Small intestine (tissue), 7 donors: ENCODE measurements around the gene NBEAL2. TPM values are rescaled to one million over a fixed set of nuclear protein-coding genes. Genes with fewer than 3 reads are reported as not detected.

Experiments
- DNase-seq, 2 donors: peaks; one replicate each; pipeline versions ENCODE4 v3.0.0 to v3.0.0-alpha.2; 2013
- FAIRE-seq: peaks from 2 replicates; lab custom pipeline; 2012; peaks lifted over from hg19 to GRCh38; lab: Jason Lieb, UNC
- H3K27ac ChIP-seq, 3 donors: one replicate each; pipeline ENCODE4 v1.5.1; 2013; ENCODE audit warnings: low read length in 2 of 3, mild to moderate bottlenecking in 2 of 3, control low read depth in 1 of 3, inconsistent platforms in 1 of 3, low read depth in 1 of 3, moderate library complexity in 1 of 3
- H3K27me3 ChIP-seq, 3 donors: one replicate each; pipeline ENCODE4 v1.6.1; 2013; ENCODE audit warnings: low read length in 3 of 3, inconsistent platforms in 1 of 3; ENCODE audit not compliant: control insufficient read depth in 3 of 3, insufficient read depth in 3 of 3
- H3K36me3 ChIP-seq, 3 donors: one replicate each; pipeline ENCODE4 v1.6.1; 2013; ENCODE audit warnings: low read length in 3 of 3, inconsistent platforms in 1 of 3, low read depth in 1 of 3, mild to moderate bottlenecking in 1 of 3, moderate library complexity in 1 of 3; ENCODE audit not compliant: control insufficient read depth in 3 of 3, insufficient read depth in 2 of 3
- H3K4me1 ChIP-seq, 3 donors: one replicate each; pipeline ENCODE4 v1.6.1; 2013; ENCODE audit warnings: low read length in 2 of 3, inconsistent platforms in 1 of 3, low read depth in 1 of 3, mild to moderate bottlenecking in 1 of 3, moderate library complexity in 1 of 3; ENCODE audit not compliant: control insufficient read depth in 3 of 3, insufficient read depth in 2 of 3
- H3K4me3 ChIP-seq, 3 donors: one replicate each; pipeline ENCODE4 v1.5.1; 2013; ENCODE audit warnings: low read length in 3 of 3, control low read depth in 1 of 3, inconsistent platforms in 1 of 3, low read depth in 1 of 3, mild to moderate bottlenecking in 1 of 3, moderate library complexity in 1 of 3
- H3K9me3 ChIP-seq, 2 donors: one replicate each; pipeline ENCODE4 v1.6.1; 2013; ENCODE audit warnings: low read depth in 1 of 2, low read length in 1 of 2; ENCODE audit not compliant: control insufficient read depth in 2 of 2, insufficient read depth in 1 of 2
- WGBS, 3 donors: extraction: QIAGEN DNeasy Blood & Tissue Kit; methylation state at CpG; one replicate each; pipeline ENCODE4 v1.1.7; 2013; 5-methylcytosine and 5-hydroxymethylcytosine counted together
- polyA plus RNA-seq, 4 donors: library from polyadenylated mRNA; stranded (reverse) in 3 of 4; unstranded in 1 of 4; fragments of 200-250 nt in 3 of 4; fragments of 120-200 nt in 1 of 4; gene quantifications; one replicate each; pipeline versions ENCODE4 v1.2.1 to v1.2.3, GENCODE V29; 2013
- donor health status: healthy with polysubstance abuse.
- donor health status: control.
- donor health status: control.
- donor health status: Bipolar disorder and iron deficiency.
- donor health status: healthy.

Gene NBEAL2
- polyA plus RNA-seq, 4 donors = 32.7 to 55.9 (median 44.5) TPM

DNA sequence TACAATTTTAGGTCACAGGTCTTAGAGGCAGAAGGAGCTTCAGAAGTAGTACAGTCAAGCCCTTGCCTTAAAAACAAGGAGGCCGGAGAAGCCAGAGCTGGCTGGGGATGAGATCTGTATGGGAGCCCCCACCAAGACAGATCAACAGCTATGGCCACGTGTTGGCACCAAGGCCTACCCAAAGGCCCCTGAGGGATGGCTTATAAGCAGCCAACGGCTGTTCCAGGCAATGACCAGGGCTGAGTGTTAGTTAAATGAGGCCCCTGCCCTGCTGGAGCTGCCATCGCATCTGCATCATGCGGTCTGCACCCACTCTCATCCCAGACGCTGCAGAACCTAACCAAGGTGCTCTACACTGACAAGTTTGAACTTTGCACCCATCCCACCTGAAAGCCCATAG is 46.2 kb upstream of the NBEAL2 start:
- no peak overlapping the region for H3K4me3 ChIP-seq
- no peak for FAIRE-seq
- 58 to 73% (median 63%) methylated on average over 6 of the region's 6 CpGs for WGBS, 3 donors
- no peaks in the 10 kb centered on the region for H3K27me3 ChIP-seq
- peaks cover 0 to 2% of the 10 kb centered on the region in 2 donors for H3K9me3 ChIP-seq
- H3K27ac ChIP-seq = peak overlapping the region; percentile 69 to 88 (median 84)
- peaks cover 0 to 80% (median 2%) of the 10 kb centered on the region in 3 donors for H3K36me3 ChIP-seq
- DNase-seq = no peak
- H3K4me1 ChIP-seq = peaks cover 42 to 85% (median 48%) of the 10 kb centered on the region in 3 donors

GRCh38 chr3:46934072-46934471 is 45.4 kb upstream of the NBEAL2 start:
- Histone ChIP-seq H3K27ac (peak overlapping the region in 2 of 3 donors; percentile 84 to 89), H3K4me3 (no peak overlapping the region), H3K4me1 (peaks cover 42 to 92% (median 48%) of the 10 kb centered on the region in 3 donors), H3K27me3 (no peaks in the 10 kb centered on the region), H3K36me3 (peaks cover 0 to 83% (median 2%) of the 10 kb centered on the region in 3 donors), H3K9me3 (no peaks in the 10 kb centered on the region)
- FAIRE-seq = no peak
- 50 to 53% (median 51%) methylated on average over 2 of the region's 2 CpGs for WGBS, 3 donors
- no peak for DNase-seq

- Histone ChIP-seq H3K36me3 (peaks cover 0 to 84% (median 2%) of the 10 kb centered on the region in 3 donors), H3K9me3 (no peaks in the 10 kb centered on the region), H3K4me1 (peaks cover 43 to 97% (median 48%) of the 10 kb centered on the region in 3 donors), H3K27me3 (no peaks in the 10 kb centered on the region), H3K27ac (peak overlapping the region; percentile 64 to 89 (median 84)), H3K4me3 (no peak overlapping the region)
- 62 to 76% (median 70%) methylated on average over 8 of the region's 8 CpGs for WGBS, 3 donors
- no peak for FAIRE-seq
- DNase-seq = no peak
These were observed 44.8 kb upstream of the NBEAL2 start for GRCh38 chr3:46934498-46935167.

DNA sequence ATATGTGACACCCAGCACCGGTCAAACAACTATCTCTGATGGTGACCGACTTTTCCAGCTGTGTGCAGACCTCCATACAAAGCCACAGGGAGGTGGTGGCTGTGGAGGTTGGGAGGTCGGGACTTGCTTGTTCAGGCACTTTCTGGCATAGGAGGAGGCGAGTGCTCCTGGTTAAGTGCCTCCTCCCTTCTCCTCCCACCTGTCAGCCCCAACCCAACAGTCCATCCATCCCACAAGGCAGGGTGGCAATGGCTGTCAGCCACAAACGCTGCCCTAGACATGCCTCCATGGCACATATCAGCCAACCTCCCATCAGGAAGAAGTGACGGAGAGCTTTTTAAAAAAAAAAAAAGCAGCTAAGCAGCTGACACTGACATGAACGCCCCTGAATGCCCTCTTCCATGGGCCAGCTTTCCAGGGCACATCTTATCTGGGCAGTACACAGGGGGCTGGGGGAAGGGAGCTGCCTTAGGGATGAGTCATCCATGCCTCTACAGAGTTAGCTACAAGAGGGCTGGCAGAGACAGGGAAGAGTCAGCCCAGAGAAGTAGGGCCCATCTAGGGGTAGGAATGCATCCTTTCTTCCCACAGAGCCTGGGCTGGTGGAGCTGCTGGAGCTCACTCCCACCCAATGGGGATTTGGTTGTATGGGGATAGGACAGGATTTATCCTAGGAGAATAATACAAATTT is 44.2 kb upstream of the NBEAL2 start:
- Histone ChIP-seq H3K36me3 (peaks cover 0 to 87% (median 4%) of the 10 kb centered on the region in 3 donors), H3K4me1 (peaks cover 42 to 100% (median 48%) of the 10 kb centered on the region in 3 donors), H3K9me3 (no peaks in the 10 kb centered on the region), H3K4me3 (no peak overlapping the region), H3K27ac (peak overlapping the region; percentile 64 to 89 (median 84)), H3K27me3 (no peaks in the 10 kb centered on the region)
- FAIRE-seq = no peak
- DNase-seq = peak; percentile 93
- WGBS, 3 donors = 46 to 67% (median 59%) methylated on average over 7 of the region's 7 CpGs

GRCh38 chr3:46935989-46936558 is 43.4 kb upstream of the NBEAL2 start:
- FAIRE-seq (no peak), DNase-seq (no peak)
- H3K4me1 ChIP-seq = peaks cover 35 to 100% (median 41%) of the 10 kb centered on the region in 3 donors
- WGBS, 3 donors = 77 to 78% (median 78%) methylated on average over 7 of the region's 7 CpGs
- H3K27ac ChIP-seq = peak overlapping the region; percentile 60 to 89 (median 67)
- H3K4me3 ChIP-seq = no peak overlapping the region
- H3K9me3 ChIP-seq = no peaks in the 10 kb centered on the region
- H3K27me3 ChIP-seq = no peaks in the 10 kb centered on the region
- peaks cover 0 to 87% (median 4%) of the 10 kb centered on the region in 3 donors for H3K36me3 ChIP-seq

DNA sequence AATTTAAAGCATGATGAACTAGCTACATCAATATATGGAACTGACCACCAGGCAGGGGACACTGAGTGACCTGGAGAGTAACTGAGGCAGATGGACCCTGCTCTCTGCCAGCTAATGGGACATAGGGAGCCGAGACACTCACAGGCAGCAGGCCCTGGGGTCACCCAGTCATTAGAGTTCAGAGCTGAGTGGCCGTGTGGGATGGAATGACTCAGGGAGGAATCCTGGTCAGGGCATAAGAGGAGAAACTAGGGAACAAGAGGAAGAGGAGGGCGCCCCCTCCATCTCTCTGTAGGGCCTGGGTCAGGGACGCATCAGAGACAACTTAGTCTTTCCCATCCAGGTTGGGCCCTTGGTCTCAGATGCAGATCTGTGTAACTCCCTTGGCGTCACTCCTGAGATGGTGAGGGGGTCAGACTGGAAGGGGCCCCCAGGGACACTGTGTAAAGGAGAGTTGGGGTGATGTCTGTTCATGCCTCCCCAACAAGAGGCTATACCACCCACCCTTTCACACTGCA is 42.7 kb upstream of the NBEAL2 start:
- FAIRE-seq (no peak), DNase-seq (no peak)
- no peaks in the 10 kb centered on the region for H3K27me3 ChIP-seq
- no peaks in the 10 kb centered on the region for H3K9me3 ChIP-seq
- 86 to 95% (median 93%) methylated on average over 5 of the region's 5 CpGs for WGBS, 3 donors
- H3K27ac ChIP-seq = peak overlapping the region in 1 of 3 donors; percentile 89
- H3K36me3 ChIP-seq = peaks cover 0 to 83% (median 4%) of the 10 kb centered on the region in 3 donors
- H3K4me1 ChIP-seq = peaks cover 34 to 97% (median 39%) of the 10 kb centered on the region in 3 donors
- no peak overlapping the region for H3K4me3 ChIP-seq

- Histone ChIP-seq H3K4me3 (no peak overlapping the region), H3K27me3 (no peaks in the 10 kb centered on the region), H3K4me1 (peaks cover 34 to 97% (median 35%) of the 10 kb centered on the region in 3 donors), H3K27ac (peak overlapping the region in 1 of 3 donors; percentile 63), H3K36me3 (peaks cover 0 to 84% (median 4%) of the 10 kb centered on the region in 3 donors), H3K9me3 (no peaks in the 10 kb centered on the region)
- DNase-seq = peak in 1 of 2 donors; percentile 68
- WGBS, 3 donors = 77 to 86% (median 84%) methylated on average over 2 of the region's 2 CpGs
- FAIRE-seq = no peak
These were observed 41.3 kb upstream of the NBEAL2 start for GRCh38 chr3:46938118-46938517.
